Endothelial cell of umbilical vein (primary cell): Measurements from ENCODE around the gene ALDH1L2. TPM values are rescaled to one million over a fixed set of nuclear protein-coding genes. Genes with fewer than 3 reads are reported as not detected.

Source experiments
- BruUV-seq: library from RNA; stranded (reverse); fragments of 400-500 nt; replicated peaks from 2 replicates; lab custom pipeline; 2021; lab: Mats Ljungman, UMichigan
- CTCF ChIA-PET: fragments of 300-600, 350-600 bp; sonication (Branson Sonifier 250); formaldehyde crosslinking; loops from one replicate; lab custom pipeline; 2021; ENCODE audit warnings: antibody characterized with exemption, inconsistent platforms; lab: Charles Lee
- POLR2A ChIA-PET: fragments of 300-600, 350-600 bp; sonication (Branson Sonifier 250); formaldehyde crosslinking; loops from one replicate; lab custom pipeline; 2021; ENCODE audit warnings: antibody characterized with exemption, inconsistent platforms; lab: Charles Lee
- DNase-seq: peaks from one replicate; pipeline ENCODE4 v3.0.0-alpha.2; 2011; ENCODE audit warnings: low read depth, low spot score
- FAIRE-seq: peaks from 2 replicates; lab custom pipeline; 2011; peaks lifted over from hg19 to GRCh38; lab: Jason Lieb, UNC
- H2AFZ ChIP-seq: 2 replicates; pipeline ENCODE4 v1.6.0; 2012; ENCODE audit warnings: low read depth, low read length, control low read depth, inconsistent platforms
- H3K27ac ChIP-seq: 2 replicates; pipeline ENCODE4 v1.5.1; 2011; ENCODE audit warnings: low read depth, mild to moderate bottlenecking, control low read depth, low read length, moderate library complexity; ENCODE audit not compliant: insufficient read depth
- H3K27me3 ChIP-seq, 2 experiments: 2 replicates each; pipeline versions ENCODE4 v1.6.0 to v1.6.1; 2011; ENCODE audit warnings: low read length in 2 of 2, mixed read lengths in 1 of 2; ENCODE audit not compliant: control insufficient read depth in 2 of 2, insufficient read depth in 2 of 2
- H3K36me3 ChIP-seq, 2 experiments: 2 replicates in 1 of 2; 3 replicates in 1 of 2; pipeline ENCODE4 v1.5.1; 2011; ENCODE audit warnings: low read length in 2 of 2, mild to moderate bottlenecking in 1 of 2, moderate library complexity in 1 of 2; ENCODE audit not compliant: control insufficient read depth in 2 of 2, insufficient read depth in 2 of 2; ENCODE audit errors: extremely low read depth in 1 of 2
- H3K4me1 ChIP-seq: 3 replicates; pipeline ENCODE4 v1.5.1; 2011; ENCODE audit warnings: mild to moderate bottlenecking, low read length; ENCODE audit not compliant: control insufficient read depth, insufficient read depth; ENCODE audit errors: extremely low read depth
- H3K4me2 ChIP-seq: 2 replicates; pipeline ENCODE4 v1.6.1; 2011; ENCODE audit warnings: low read length, control low read depth, mixed read lengths; ENCODE audit not compliant: insufficient read depth
- H3K4me3 ChIP-seq, 3 experiments: fragments of 200-600 bp in 1 of 3; sonication (generic), shearing (Covaris generic) in 1 of 3; replicated peaks in 1 of 3; 2 replicates each; pipeline ENCODE4 v1.5.1; 2011 to 2016; ENCODE audit warnings: control low read depth in 3 of 3, low read length in 3 of 3, mild to moderate bottlenecking in 2 of 3, inconsistent platforms in 1 of 3, low read depth in 1 of 3, moderate library complexity in 1 of 3; ENCODE audit not compliant: insufficient read depth in 1 of 3
- H3K79me2 ChIP-seq: 2 replicates; pipeline ENCODE4 v1.6.0; 2012; ENCODE audit warnings: low read length, inconsistent platforms; ENCODE audit not compliant: control insufficient read depth, insufficient read depth
- H3K9ac ChIP-seq: replicated peaks from 2 replicates; pipeline ENCODE3; 2011; ENCODE audit warnings: low read length, control low read depth; ENCODE audit not compliant: insufficient read depth; ENCODE audit errors: extremely low read depth
- H3K9me1 ChIP-seq: replicated peaks from 3 replicates; pipeline ENCODE4 v1.6.0; 2011; ENCODE audit warnings: mild to moderate bottlenecking, low read length; ENCODE audit not compliant: control insufficient read depth, insufficient read depth; ENCODE audit errors: extremely low read depth
- H3K9me3 ChIP-seq: replicated peaks from 2 replicates; pipeline ENCODE4 v1.5.1; 2012; ENCODE audit warnings: low read length, inconsistent platforms; ENCODE audit not compliant: control insufficient read depth, insufficient read depth
- H4K20me1 ChIP-seq: replicated peaks from 2 replicates; pipeline ENCODE3; 2011; ENCODE audit warnings: mild to moderate bottlenecking, low read length; ENCODE audit not compliant: control insufficient read depth, insufficient read depth; ENCODE audit errors: extremely low read depth
- CTCF ChIP-seq, 2 donors: IDR thresholded peaks; 1 replicate in 1 of 2; 2 replicates in 1 of 2; pipeline ENCODE4 v1.5.1; 2011; ENCODE audit warnings: low read length in 2 of 2, mild to moderate bottlenecking in 2 of 2, moderate library complexity in 2 of 2, control low read depth in 1 of 2, inconsistent platforms in 1 of 2, low read depth in 1 of 2; ENCODE audit not compliant: insufficient read depth in 1 of 2; ENCODE audit errors: extremely low read depth in 1 of 2
- EZH2 ChIP-seq: IDR thresholded peaks from 2 replicates; pipeline ENCODE4 v1.6.1; 2012; ENCODE audit warnings: borderline replicate concordance, low read depth, mild to moderate bottlenecking, moderate library complexity, low read length, inconsistent platforms; ENCODE audit not compliant: severe bottlenecking
- FOS ChIP-seq: IDR thresholded peaks from 2 replicates; pipeline ENCODE4 v1.6.1; 2011; ENCODE audit warnings: mild to moderate bottlenecking, low read length, moderate library complexity, borderline replicate concordance; ENCODE audit not compliant: insufficient read depth
- GATA2 ChIP-seq: IDR thresholded peaks from 2 replicates; pipeline ENCODE4 v1.7.0; 2011; ENCODE audit warnings: low read depth, mild to moderate bottlenecking, moderate library complexity, mixed read lengths, low read length; ENCODE audit not compliant: insufficient read length, insufficient read depth
- JUN ChIP-seq: IDR thresholded peaks from 2 replicates; pipeline ENCODE4 v1.6.1; 2011; ENCODE audit warnings: borderline replicate concordance, low read depth; ENCODE audit not compliant: insufficient read length, insufficient read depth
- MYC ChIP-seq: IDR thresholded peaks from one replicate; pipeline ENCODE4 v1.6.1; 2011; ENCODE audit warnings: mild to moderate bottlenecking, low read depth, low read length
- POLR2A ChIP-seq: IDR thresholded peaks from 2 replicates; pipeline ENCODE4 v1.6.1; 2012; ENCODE audit warnings: low read depth, mild to moderate bottlenecking, control low read depth, low read length
- POLR2AphosphoS5 ChIP-seq: IDR thresholded peaks from 2 replicates; pipeline ENCODE4 v1.6.1; 2012; ENCODE audit warnings: low read depth, mild to moderate bottlenecking, control low read depth, low read length, moderate library complexity; ENCODE audit not compliant: insufficient read depth
- dilution Hi-C: fragments of 300-500 bp; cut with MboI; formaldehyde crosslinking; loops from one replicate; pipeline ENCODE4 v1.15.0; 2019; ENCODE audit warnings: low sequenced_read_pairs; ENCODE audit not compliant: extremely low pct_ligation_motif_present
- intact Hi-C: fragments of 100-400 bp; cut with micrococcal nuclease; formaldehyde crosslinking; loops from one replicate; pipeline ENCODE4 v1.10.0; 2022
- polyA plus RNA-seq, 4 experiments: library from polyadenylated mRNA; depleted of rRNA in 3 of 4; stranded (reverse) in 3 of 4; unstranded in 1 of 4; fragments of >200 nt; gene quantifications; 2 replicates each; pipeline versions ENCODE4 v1.2.1 to v1.2.3, GENCODE V29; 2011 to 2012; ENCODE audit warnings: missing spikeins in 1 of 4
- total RNA-seq: library from RNA; stranded (reverse); gene quantifications from 2 replicates; pipeline ENCODE4 v1.2.3, GENCODE V29; 2021
- TF ChIP-seq, protein P1 (sequence below): IDR thresholded peaks from 2 replicates; pipeline ENCODE4 v1.6.1; 2011; ENCODE audit not compliant: insufficient read depth, insufficient read length

The ALDH1L2 gene
- total and polyA plus RNA-seq, 2 donors (not counting 3 experiments of a cell fraction or from before 2014, with no cell fraction given), result 1.4 to 2.5 TPM

GRCh38 chr12:105018012-105018411 is 66.2 kb downstream of the ALDH1L2 start:
- no peak overlapping the region for H3K9ac ChIP-seq
- no peak overlapping the region for H3K4me3 ChIP-seq
- dilution Hi-C loops, result no loop called here
- TF ChIP-seq POLR2A (no peak), GATA2 (no peak), EZH2 (no peak), MYC (no peak), JUN (no peak), CTCF (IDR thresholded peaks at IDR 0.05; ENCODE audit: extremely low read depth in 1 of 2, insufficient read depth in 1 of 2, low read depth in 1 of 2, low read length in 2 of 2) (no peak), POLR2AphosphoS5 (no peak), FOS (no peak)
- TF ChIP-seq, protein P1, sequence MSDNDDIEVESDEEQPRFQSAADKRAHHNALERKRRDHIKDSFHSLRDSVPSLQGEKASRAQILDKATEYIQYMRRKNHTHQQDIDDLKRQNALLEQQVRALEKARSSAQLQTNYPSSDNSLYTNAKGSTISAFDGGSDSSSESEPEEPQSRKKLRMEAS, result no peak
- no peak overlapping the region for H2AFZ ChIP-seq
- BruUV-seq, result no TSS peak
- no peak overlapping the region for H3K27ac ChIP-seq
- POLR2A ChIA-PET, result no interaction called here
- no peaks in the 10 kb centered on the region for H3K79me2 ChIP-seq
- H3K9me3 ChIP-seq, result no peaks in the 10 kb centered on the region
- FAIRE-seq (no peak), DNase-seq (no peak)
- intact Hi-C loops, result no loop called here
- H3K9me1 ChIP-seq, result no peaks in the 10 kb centered on the region
- H3K4me2 ChIP-seq, result no peak overlapping the region
- H4K20me1 ChIP-seq, result no peaks in the 10 kb centered on the region
- H3K27me3 ChIP-seq, result no peaks in the 10 kb centered on the region
- H3K4me1 ChIP-seq, result no peaks in the 10 kb centered on the region
- CTCF ChIA-PET, result no interaction called here
- peaks cover 0 to 2% of the 10 kb centered on the region in 2 experiments for H3K36me3 ChIP-seq
